GM23338 (cell line): ENCODE measurements around the gene NCKAP5. TPM values are rescaled to one million over a fixed set of nuclear protein-coding genes. Genes with fewer than 3 reads are reported as not detected.

Source experiments
- ATAC-seq: fragments of 200-7000 bp; cut with Tn5 transposase; 3 replicates; pipeline ENCODE4 v1.9.1; 2020
- DNase-seq: peaks from one replicate; pipeline ENCODE4 v3.0.0-alpha.2; 2015; ENCODE audit warnings: low spot score
- H2AFZ ChIP-seq: fragments of 200-600 bp; sonication (generic); 2 replicates; pipeline ENCODE4 v1.8.0; 2016; ENCODE audit warnings: antibody characterized with exemption, mild to moderate bottlenecking, moderate library complexity
- H3F3A ChIP-seq: fragments of 200-600 bp; sonication (generic); replicated peaks from 2 replicates; pipeline ENCODE4 v1.8.0; 2017; ENCODE audit warnings: antibody characterized with exemption, mixed run types, low read depth
- H3K27ac ChIP-seq: fragments of 200-600 bp; sonication (generic); 2 replicates; pipeline ENCODE4 v1.6.1; 2016; ENCODE audit warnings: low read depth
- H3K27me3 ChIP-seq: fragments of 200-600 bp; sonication (generic); 2 replicates; pipeline ENCODE4 v1.8.0; 2016; ENCODE audit warnings: mild to moderate bottlenecking, mixed run types, moderate library complexity; ENCODE audit not compliant: insufficient read depth
- H3K36me3 ChIP-seq: fragments of 200-600 bp; sonication (generic); 2 replicates; pipeline ENCODE4 v1.8.0; 2016; ENCODE audit warnings: mild to moderate bottlenecking; ENCODE audit not compliant: insufficient read depth
- H3K4me1 ChIP-seq: fragments of 200-600 bp; sonication (generic); 2 replicates; pipeline ENCODE4 v1.8.0; 2016; ENCODE audit warnings: mild to moderate bottlenecking, moderate library complexity; ENCODE audit not compliant: insufficient read depth
- H3K4me2 ChIP-seq: fragments of 200-600 bp; sonication (generic); 2 replicates; pipeline ENCODE4 v1.7.1; 2017; ENCODE audit warnings: mixed run types
- H3K4me3 ChIP-seq: fragments of 200-600 bp; sonication (generic); 2 replicates; pipeline ENCODE4 v1.6.1; 2016; ENCODE audit warnings: mixed run types
- H3K79me2 ChIP-seq: fragments of 200-600 bp; sonication (generic); replicated peaks from 2 replicates; pipeline ENCODE4 v1.8.0; 2017; ENCODE audit warnings: mild to moderate bottlenecking; ENCODE audit not compliant: insufficient read depth
- H3K9me2 ChIP-seq: fragments of 200-600 bp; sonication (generic); 2 replicates; pipeline ENCODE4 v1.8.0; 2017; ENCODE audit not compliant: insufficient read depth
- H4K20me1 ChIP-seq: fragments of 200-600 bp; sonication (generic); replicated peaks from 2 replicates; pipeline ENCODE4 v1.8.0; 2017; ENCODE audit warnings: mild to moderate bottlenecking; ENCODE audit not compliant: insufficient read depth
- H3K27ac Mint-ChIP-seq: 2 replicates; pipeline ENCODE4 v1.8.0; 2020; ENCODE audit warnings: inconsistent platforms, mild to moderate bottlenecking, moderate library complexity, mixed read lengths
- H3K27me3 Mint-ChIP-seq: 3 replicates; pipeline ENCODE4 v1.8.0; 2022; ENCODE audit warnings: low read depth, mild to moderate bottlenecking, moderate library complexity, mixed read lengths, inconsistent platforms; ENCODE audit not compliant: insufficient read depth, poor library complexity
- H3K36me3 Mint-ChIP-seq: 3 replicates; pipeline ENCODE4 v1.8.0; 2021; ENCODE audit warnings: low read depth, mild to moderate bottlenecking, inconsistent platforms, moderate library complexity, mixed read lengths
- H3K4me1 Mint-ChIP-seq: 3 replicates; pipeline ENCODE4 v1.8.0; 2020; ENCODE audit warnings: mild to moderate bottlenecking, inconsistent platforms, mixed read lengths
- H3K4me3 Mint-ChIP-seq: 3 replicates; pipeline ENCODE4 v1.8.0; 2021; ENCODE audit warnings: moderate library complexity, mild to moderate bottlenecking, inconsistent platforms, mixed read lengths
- H3K9me3 Mint-ChIP-seq: 3 replicates; pipeline ENCODE4 v1.8.0; 2020; ENCODE audit warnings: moderate library complexity, mild to moderate bottlenecking, inconsistent platforms, mixed read lengths
- CREB1 ChIP-seq: fragments of 250-450 bp; sonication (Bioruptor Pico); IDR thresholded peaks from 2 replicates; pipeline ENCODE4 v1.5.0; 2020; ENCODE audit warnings: low read depth, mild to moderate bottlenecking, moderate library complexity
- EZH2 ChIP-seq: fragments of 200-600 bp; sonication (generic); IDR thresholded peaks from one replicate; pipeline ENCODE4 v1.8.0; 2017; ENCODE audit warnings: antibody characterized with exemption, mild to moderate bottlenecking, low read depth; ENCODE audit not compliant: unreplicated experiment
- EZH2phosphoT487 ChIP-seq: fragments of 200-600 bp; sonication (generic); IDR thresholded peaks from one replicate; pipeline ENCODE4 v1.8.1; 2018; ENCODE audit warnings: antibody characterized with exemption; ENCODE audit not compliant: unreplicated experiment
- NANOG ChIP-seq: IDR thresholded peaks from 2 replicates; pipeline ENCODE4 v1.6.1; 2016; ENCODE audit warnings: antibody characterized with exemption, borderline replicate concordance
- POLR2AphosphoS5 ChIP-seq: IDR thresholded peaks from 2 replicates; pipeline ENCODE4 v1.6.1; 2016; ENCODE audit warnings: antibody characterized with exemption, low read depth
- STAT1 ChIP-seq: IDR thresholded peaks from one replicate; pipeline ENCODE4 v1.6.1; 2016; ENCODE audit warnings: antibody characterized with exemption; ENCODE audit not compliant: unreplicated experiment
- ZNF114 ChIP-seq: fragments of 250-450 bp; sonication (Bioruptor Pico); IDR thresholded peaks from 2 replicates; pipeline ENCODE4 v1.5.0; 2020; ENCODE audit warnings: mild to moderate bottlenecking, moderate library complexity
- ZNF331 ChIP-seq: fragments of 250-450 bp; sonication (Bioruptor Pico); IDR thresholded peaks from 2 replicates; pipeline ENCODE4 v1.5.0; 2020; ENCODE audit warnings: low read depth, mild to moderate bottlenecking, moderate library complexity
- polyA plus RNA-seq: library from polyadenylated mRNA; unstranded; fragments of >200 nt; fragmentation: Nextera tagmentation; extraction: Ambion mirVana; gene quantifications from 2 replicates; pipeline ENCODE4 v1.2.1, GENCODE V29; 2016
- total RNA-seq: library from RNA; depleted of rRNA; stranded (reverse); fragments of >200 nt; shearing (Covaris generic); gene quantifications from 2 replicates; pipeline ENCODE4 v1.2.3, GENCODE V29; 2014
- TF ChIP-seq, protein P1 (sequence below), 2 experiments: fragments of 200-600 bp in 1 of 2; sonication (generic) in 1 of 2; conservative IDR thresholded peaks; 2 replicates each; pipeline versions ENCODE4 v1.5.1 to v1.6.1; 2016 to 2017; ENCODE audit warnings: antibody characterized with exemption in 2 of 2, low read depth in 2 of 2, mild to moderate bottlenecking in 2 of 2, moderate library complexity in 1 of 2
- TF ChIP-seq, protein P2 (sequence below): fragments of 250-450 bp; sonication (Bioruptor Pico); IDR thresholded peaks from 2 replicates; pipeline ENCODE4 v1.5.0; 2020; ENCODE audit warnings: mild to moderate bottlenecking, moderate library complexity
- TF ChIP-seq, protein P3 (sequence below): IDR thresholded peaks from one replicate; pipeline ENCODE4 v1.6.1; 2018; ENCODE audit warnings: antibody characterized with exemption; ENCODE audit not compliant: unreplicated experiment

Gene NCKAP5
- total and polyA plus RNA-seq, 2 experiments from 2014 or later: 0.34 to 0.73 TPM

GRCh38 chr2:133588144-133588543 lies 19.9 kb upstream of the NCKAP5 start:
- H3K4me2 ChIP-seq: no peak overlapping the region
- TF ChIP-seq EZH2phosphoT487 (no peak), ZNF331 (no peak), STAT1 (no peak), EZH2 (no peak)
- H3K4me1 ChIP-seq: no peaks in the 10 kb centered on the region
- H3F3A ChIP-seq: no peaks in the 10 kb centered on the region
- DNase-seq (no peak), ATAC-seq (no peak)
- no peaks in the 10 kb centered on the region for H3K36me3 Mint-ChIP-seq
- no peaks in the 10 kb centered on the region for H3K27me3 ChIP-seq
- no peak overlapping the region for H3K27ac Mint-ChIP-seq
- H2AFZ ChIP-seq: no peak overlapping the region
- peaks cover 2% of the 10 kb centered on the region for H3K27me3 Mint-ChIP-seq
- no peak overlapping the region for H3K27ac ChIP-seq
- H3K4me3 ChIP-seq: no peak overlapping the region
- no peaks in the 10 kb centered on the region for H3K36me3 ChIP-seq
- peaks cover 8% of the 10 kb centered on the region for H3K4me1 Mint-ChIP-seq
- H4K20me1 ChIP-seq: no peaks in the 10 kb centered on the region
- H3K79me2 ChIP-seq: no peaks in the 10 kb centered on the region
- no peak overlapping the region for H3K4me3 Mint-ChIP-seq
- peaks cover 5% of the 10 kb centered on the region; the same call in 1 of the 2 replicates for H3K9me2 ChIP-seq
- H3K9me3 Mint-ChIP-seq: no peaks in the 10 kb centered on the region

DNA sequence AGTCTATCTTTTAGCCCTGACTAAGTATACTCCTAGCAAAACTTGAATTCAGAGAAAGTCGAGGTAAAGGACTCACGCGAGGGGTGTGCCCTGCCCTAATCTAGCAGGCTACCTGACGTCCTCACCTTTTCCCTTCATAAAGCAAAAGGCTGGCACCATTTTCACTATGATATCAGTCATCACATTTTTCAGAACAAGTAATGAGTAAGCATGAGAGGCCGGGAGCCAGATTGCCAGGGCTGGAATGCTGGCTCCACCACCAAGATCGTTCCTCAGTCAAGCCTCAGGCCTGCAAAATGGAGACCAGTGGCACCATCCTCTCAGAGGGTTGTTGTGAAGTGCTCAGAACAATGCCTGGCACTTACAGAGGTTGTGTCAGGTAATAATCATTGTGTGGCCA lies 18.7 kb upstream of the NCKAP5 start:
- Histone ChIP-seq H3K36me3 (no peaks in the 10 kb centered on the region), H3K79me2 (no peaks in the 10 kb centered on the region), H2AFZ (no peak overlapping the region), H3K9me2 (peaks cover 5% of the 10 kb centered on the region; the same call in 1 of the 2 replicates), H3F3A (no peaks in the 10 kb centered on the region), H3K27ac (no peak overlapping the region), H3K4me1 (no peaks in the 10 kb centered on the region), H3K27me3 (no peaks in the 10 kb centered on the region), H3K4me3 (no peak overlapping the region), H3K4me2 (no peak overlapping the region), H4K20me1 (no peaks in the 10 kb centered on the region)
- no peaks in the 10 kb centered on the region for H3K9me3 Mint-ChIP-seq
- H3K27ac Mint-ChIP-seq: no peak overlapping the region
- ATAC-seq (no peak), DNase-seq (no peak)
- peaks cover 8% of the 10 kb centered on the region for H3K4me1 Mint-ChIP-seq
- H3K4me3 Mint-ChIP-seq: no peak overlapping the region
- H3K36me3 Mint-ChIP-seq: no peaks in the 10 kb centered on the region
- peaks cover 2% of the 10 kb centered on the region for H3K27me3 Mint-ChIP-seq
- TF ChIP-seq ZNF114 (CRISPR knock-in tag) (no peak), NANOG (no peak), POLR2AphosphoS5 (no peak), EZH2 (no peak), CREB1 (CRISPR knock-in tag) (no peak)
- TF ChIP-seq, protein P1, sequence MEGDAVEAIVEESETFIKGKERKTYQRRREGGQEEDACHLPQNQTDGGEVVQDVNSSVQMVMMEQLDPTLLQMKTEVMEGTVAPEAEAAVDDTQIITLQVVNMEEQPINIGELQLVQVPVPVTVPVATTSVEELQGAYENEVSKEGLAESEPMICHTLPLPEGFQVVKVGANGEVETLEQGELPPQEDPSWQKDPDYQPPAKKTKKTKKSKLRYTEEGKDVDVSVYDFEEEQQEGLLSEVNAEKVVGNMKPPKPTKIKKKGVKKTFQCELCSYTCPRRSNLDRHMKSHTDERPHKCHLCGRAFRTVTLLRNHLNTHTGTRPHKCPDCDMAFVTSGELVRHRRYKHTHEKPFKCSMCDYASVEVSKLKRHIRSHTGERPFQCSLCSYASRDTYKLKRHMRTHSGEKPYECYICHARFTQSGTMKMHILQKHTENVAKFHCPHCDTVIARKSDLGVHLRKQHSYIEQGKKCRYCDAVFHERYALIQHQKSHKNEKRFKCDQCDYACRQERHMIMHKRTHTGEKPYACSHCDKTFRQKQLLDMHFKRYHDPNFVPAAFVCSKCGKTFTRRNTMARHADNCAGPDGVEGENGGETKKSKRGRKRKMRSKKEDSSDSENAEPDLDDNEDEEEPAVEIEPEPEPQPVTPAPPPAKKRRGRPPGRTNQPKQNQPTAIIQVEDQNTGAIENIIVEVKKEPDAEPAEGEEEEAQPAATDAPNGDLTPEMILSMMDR (conservative IDR thresholded peaks at IDR 0.05; ENCODE audit: low read depth in 2 of 2): no peak
- TF ChIP-seq, protein P2, sequence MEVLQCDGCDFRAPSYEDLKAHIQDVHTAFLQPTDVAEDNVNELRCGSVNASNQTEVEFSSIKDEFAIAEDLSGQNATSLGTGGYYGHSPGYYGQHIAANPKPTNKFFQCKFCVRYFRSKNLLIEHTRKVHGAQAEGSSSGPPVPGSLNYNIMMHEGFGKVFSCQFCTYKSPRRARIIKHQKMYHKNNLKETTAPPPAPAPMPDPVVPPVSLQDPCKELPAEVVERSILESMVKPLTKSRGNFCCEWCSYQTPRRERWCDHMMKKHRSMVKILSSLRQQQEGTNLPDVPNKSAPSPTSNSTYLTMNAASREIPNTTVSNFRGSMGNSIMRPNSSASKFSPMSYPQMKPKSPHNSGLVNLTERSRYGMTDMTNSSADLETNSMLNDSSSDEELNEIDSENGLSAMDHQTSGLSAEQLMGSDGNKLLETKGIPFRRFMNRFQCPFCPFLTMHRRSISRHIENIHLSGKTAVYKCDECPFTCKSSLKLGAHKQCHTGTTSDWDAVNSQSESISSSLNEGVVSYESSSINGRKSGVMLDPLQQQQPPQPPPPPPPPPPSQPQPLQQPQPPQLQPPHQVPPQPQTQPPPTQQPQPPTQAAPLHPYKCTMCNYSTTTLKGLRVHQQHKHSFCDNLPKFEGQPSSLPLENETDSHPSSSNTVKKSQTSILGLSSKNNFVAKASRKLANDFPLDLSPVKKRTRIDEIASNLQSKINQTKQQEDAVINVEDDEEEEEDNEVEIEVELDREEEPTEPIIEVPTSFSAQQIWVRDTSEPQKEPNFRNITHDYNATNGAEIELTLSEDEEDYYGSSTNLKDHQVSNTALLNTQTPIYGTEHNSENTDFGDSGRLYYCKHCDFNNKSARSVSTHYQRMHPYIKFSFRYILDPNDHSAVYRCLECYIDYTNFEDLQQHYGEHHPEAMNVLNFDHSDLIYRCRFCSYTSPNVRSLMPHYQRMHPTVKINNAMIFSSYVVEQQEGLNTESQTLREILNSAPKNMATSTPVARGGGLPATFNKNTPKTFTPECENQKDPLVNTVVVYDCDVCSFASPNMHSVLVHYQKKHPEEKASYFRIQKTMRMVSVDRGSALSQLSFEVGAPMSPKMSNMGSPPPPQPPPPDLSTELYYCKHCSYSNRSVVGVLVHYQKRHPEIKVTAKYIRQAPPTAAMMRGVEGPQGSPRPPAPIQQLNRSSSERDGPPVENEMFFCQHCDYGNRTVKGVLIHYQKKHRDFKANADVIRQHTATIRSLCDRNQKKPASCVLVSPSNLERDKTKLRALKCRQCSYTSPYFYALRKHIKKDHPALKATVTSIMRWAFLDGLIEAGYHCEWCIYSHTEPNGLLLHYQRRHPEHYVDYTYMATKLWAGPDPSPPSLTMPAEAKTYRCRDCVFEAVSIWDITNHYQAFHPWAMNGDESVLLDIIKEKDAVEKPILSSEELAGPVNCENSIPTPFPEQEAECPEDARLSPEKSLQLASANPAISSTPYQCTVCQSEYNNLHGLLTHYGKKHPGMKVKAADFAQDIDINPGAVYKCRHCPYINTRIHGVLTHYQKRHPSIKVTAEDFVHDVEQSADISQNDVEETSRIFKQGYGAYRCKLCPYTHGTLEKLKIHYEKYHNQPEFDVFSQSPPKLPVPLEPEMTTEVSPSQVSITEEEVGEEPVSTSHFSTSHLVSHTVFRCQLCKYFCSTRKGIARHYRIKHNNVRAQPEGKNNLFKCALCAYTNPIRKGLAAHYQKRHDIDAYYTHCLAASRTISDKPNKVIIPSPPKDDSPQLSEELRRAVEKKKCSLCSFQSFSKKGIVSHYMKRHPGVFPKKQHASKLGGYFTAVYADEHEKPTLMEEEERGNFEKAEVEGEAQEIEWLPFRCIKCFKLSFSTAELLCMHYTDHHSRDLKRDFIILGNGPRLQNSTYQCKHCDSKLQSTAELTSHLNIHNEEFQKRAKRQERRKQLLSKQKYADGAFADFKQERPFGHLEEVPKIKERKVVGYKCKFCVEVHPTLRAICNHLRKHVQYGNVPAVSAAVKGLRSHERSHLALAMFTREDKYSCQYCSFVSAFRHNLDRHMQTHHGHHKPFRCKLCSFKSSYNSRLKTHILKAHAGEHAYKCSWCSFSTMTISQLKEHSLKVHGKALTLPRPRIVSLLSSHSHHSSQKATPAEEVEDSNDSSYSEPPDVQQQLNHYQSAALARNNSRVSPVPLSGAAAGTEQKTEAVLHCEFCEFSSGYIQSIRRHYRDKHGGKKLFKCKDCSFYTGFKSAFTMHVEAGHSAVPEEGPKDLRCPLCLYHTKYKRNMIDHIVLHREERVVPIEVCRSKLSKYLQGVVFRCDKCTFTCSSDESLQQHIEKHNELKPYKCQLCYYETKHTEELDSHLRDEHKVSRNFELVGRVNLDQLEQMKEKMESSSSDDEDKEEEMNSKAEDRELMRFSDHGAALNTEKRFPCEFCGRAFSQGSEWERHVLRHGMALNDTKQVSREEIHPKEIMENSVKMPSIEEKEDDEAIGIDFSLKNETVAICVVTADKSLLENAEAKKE (CRISPR knock-in tag): no peak
- TF ChIP-seq, protein P3, sequence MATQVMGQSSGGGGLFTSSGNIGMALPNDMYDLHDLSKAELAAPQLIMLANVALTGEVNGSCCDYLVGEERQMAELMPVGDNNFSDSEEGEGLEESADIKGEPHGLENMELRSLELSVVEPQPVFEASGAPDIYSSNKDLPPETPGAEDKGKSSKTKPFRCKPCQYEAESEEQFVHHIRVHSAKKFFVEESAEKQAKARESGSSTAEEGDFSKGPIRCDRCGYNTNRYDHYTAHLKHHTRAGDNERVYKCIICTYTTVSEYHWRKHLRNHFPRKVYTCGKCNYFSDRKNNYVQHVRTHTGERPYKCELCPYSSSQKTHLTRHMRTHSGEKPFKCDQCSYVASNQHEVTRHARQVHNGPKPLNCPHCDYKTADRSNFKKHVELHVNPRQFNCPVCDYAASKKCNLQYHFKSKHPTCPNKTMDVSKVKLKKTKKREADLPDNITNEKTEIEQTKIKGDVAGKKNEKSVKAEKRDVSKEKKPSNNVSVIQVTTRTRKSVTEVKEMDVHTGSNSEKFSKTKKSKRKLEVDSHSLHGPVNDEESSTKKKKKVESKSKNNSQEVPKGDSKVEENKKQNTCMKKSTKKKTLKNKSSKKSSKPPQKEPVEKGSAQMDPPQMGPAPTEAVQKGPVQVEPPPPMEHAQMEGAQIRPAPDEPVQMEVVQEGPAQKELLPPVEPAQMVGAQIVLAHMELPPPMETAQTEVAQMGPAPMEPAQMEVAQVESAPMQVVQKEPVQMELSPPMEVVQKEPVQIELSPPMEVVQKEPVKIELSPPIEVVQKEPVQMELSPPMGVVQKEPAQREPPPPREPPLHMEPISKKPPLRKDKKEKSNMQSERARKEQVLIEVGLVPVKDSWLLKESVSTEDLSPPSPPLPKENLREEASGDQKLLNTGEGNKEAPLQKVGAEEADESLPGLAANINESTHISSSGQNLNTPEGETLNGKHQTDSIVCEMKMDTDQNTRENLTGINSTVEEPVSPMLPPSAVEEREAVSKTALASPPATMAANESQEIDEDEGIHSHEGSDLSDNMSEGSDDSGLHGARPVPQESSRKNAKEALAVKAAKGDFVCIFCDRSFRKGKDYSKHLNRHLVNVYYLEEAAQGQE: no peak
